Stimulated activated CD8-positive, alpha-beta memory T cell treated with anti-CD3 and anti-CD28 coated beads, Interleukin-7, amount 100 ng/mL, for 1 hour (primary cell): Measurements from ENCODE around the gene FBXW8.

Source experiments
- DNase-seq, 2 donors: peaks; one replicate each; pipeline ENCODE4 v3.0.0-alpha.2; 2020; ENCODE audit warnings: low read depth in 2 of 2

Gene FBXW8, protein sequence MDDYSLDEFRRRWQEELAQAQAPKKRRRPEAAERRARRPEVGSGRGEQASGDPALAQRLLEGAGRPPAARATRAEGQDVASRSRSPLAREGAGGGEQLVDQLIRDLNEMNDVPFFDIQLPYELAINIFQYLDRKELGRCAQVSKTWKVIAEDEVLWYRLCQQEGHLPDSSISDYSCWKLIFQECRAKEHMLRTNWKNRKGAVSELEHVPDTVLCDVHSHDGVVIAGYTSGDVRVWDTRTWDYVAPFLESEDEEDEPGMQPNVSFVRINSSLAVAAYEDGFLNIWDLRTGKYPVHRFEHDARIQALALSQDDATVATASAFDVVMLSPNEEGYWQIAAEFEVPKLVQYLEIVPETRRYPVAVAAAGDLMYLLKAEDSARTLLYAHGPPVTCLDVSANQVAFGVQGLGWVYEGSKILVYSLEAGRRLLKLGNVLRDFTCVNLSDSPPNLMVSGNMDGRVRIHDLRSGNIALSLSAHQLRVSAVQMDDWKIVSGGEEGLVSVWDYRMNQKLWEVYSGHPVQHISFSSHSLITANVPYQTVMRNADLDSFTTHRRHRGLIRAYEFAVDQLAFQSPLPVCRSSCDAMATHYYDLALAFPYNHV

DNA sequence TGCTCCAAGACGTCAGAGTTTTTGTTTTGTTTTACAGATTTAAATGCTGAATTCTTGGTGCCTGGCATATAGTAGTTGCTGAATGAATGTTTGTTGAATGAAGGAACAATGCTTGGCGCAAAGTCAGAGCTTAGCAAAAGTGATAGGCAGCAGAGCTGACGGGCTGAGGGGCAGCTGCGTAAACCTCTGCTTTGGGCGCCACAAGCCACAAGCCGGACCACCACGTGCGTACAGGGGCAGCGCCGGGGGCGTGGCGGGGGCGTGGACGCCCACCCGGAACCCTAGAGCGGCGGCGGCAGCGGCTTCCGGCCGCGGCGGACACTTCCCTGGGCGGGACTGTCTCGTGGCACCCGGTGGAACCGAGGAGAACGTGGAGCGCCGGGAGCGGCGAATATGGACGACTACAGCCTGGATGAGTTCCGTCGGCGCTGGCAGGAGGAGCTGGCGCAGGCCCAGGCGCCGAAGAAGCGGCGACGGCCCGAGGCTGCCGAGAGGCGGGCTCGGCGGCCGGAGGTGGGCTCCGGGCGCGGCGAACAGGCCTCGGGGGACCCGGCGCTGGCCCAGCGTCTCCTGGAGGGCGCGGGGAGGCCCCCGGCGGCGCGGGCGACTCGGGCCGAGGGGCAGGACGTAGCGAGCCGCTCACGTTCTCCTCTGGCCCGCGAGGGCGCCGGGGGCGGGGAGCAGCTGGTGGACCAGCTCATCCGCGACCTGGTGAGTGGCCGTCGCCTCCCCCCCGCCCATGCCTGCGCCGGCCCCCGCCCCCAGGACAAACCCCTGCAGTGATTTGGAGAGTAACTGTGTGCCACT is at the start of gene FBXW8:
Gene FBXW8 (plus strand): TSS at position 306 of the 807 bp plus-strand sequence. CDS start 88 bp downstream, at position 394.
- DNase-seq: peak; percentile 32 to 41

DNA sequence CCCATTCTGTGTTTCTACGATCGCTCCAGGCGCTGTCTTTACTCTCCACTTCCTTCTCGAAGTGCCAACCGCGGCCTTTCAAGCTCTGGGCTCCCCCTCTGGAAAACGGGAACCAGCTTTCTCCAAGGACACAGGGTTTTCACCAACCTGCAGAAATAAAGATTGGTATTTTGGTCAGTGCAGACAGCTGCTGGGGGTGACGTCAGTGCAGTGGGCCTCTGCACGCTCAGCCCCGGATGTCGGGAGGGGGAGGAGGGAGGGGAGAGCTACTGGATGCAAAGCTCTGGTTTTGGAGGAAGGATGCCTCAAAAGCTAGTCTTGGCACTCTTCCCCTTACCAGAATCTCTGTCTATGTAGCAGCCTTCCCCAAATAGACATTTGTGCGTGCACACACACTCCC is 49.4 kb upstream of the FBXW8 start:
- DNase-seq: no peak

DNA sequence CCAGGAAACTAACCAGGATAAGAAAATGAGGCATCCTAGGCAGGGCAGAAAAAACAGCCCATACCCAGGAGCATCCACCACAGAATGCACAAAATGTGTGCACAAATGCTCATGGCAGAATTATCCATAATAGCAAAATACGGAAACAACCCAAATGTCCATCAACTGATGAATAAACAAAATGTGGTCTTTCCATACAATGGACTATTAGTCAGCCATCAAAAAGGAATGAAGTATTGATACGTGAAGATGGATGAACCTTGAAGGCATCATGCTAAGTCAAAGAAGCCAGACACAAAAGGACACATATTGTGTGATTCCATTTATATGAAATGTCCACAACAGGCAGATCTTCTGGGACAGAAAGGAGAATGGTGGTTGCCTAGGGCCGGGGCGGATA is 48.6 kb upstream of the FBXW8 start:
- DNase-seq: no peak

DNA sequence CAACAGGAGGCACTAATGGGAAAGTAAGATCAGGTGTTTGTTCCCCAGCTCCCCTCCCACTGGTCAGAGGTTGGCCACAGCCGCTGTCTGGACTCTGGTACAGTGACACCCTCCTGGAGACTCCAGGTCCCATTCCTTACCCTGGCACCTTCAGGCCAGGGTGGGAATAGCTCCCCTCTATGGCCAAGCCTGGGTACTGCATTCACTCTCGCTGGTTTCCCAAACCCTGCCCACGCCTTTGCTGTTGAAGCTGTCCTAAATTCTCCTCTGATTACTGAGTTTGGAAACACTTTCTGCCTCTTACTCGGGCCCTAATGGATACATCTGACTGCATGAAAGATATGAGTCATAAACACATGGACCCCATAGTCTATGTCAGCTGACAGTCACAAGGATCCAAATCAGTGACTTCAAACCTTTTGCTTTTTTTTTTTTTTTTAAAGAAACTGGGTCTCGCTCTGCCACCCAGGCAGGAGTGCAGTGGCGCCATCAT is 47.4 kb upstream of the FBXW8 start:
- DNase-seq: no peak

DNA sequence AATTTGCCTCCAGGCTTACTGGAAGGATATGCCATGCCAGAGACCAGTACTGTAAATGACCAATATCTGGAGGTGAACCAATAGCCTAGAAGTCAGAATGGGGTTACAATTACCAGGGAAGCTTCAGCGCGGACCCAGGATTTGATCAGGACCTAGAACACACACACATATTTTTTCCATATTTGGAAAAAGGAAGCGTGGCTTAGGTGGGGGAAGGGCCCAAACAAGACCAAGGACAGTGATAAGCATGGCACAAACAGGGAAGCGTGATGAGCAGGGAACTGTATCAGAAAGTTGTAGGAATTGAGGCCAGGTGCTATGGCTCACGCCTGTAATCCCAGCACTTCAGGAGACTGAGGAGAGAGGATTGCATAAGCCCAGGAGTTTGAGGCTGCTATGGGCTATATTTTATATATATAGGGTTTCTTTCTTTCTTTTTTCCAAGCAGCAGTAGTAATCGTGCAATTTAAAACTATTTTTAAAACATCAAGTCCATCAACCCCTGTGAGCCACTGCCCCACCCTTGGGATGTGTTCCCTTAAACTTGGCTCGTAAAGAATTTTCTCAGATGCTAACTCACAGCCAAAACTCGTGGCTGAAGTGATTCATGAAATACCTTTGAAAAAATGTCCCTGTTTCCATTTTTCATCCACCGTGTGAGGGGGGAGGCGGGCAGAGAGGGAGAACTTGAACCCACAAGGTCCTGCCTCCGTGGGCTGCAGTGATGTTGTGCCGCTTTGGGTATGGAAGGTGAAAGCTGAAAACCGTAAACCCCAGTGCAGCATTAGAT is 46.2 kb upstream of the FBXW8 start:
- no peak for DNase-seq

DNA sequence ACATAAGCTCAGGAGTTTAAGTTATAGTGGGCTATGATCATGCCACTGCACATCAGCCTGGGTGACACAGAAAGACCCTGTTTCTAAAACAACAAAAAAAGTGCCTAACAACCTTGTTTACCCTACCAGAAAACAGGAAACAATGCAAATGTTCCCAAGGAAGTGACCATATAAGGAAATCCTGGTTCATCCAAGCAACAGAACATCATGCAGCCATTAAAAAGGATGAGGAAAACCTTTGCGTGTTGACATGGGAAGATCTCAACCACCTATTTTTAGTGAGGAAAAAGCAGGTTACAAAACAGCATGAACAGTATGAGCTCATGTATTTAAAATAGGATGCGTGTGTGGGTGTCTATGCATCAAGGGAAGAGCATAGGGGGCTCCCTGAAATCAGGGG is 43.2 kb upstream of the FBXW8 start:
- DNase-seq: no peak

DNA sequence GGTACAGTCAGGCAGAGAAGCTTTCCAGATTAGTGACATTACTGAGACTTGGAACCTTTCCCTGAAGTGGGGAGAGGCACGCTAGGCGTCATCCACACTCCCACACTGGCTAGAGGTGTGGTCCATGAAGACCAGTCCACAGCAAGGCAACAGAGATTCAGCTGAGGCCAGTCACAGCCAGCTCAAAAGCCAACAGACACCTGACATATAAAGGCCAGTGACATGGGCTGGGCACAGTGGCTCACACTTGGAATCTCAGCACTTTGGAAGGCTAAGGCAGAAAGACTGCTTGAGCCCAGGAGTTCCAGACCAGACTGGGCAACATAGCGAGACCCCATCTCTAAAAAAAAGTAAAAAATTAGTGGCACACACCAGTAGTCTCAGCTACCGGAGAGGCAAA is 40.4 kb upstream of the FBXW8 start:
- DNase-seq: no peak

DNA sequence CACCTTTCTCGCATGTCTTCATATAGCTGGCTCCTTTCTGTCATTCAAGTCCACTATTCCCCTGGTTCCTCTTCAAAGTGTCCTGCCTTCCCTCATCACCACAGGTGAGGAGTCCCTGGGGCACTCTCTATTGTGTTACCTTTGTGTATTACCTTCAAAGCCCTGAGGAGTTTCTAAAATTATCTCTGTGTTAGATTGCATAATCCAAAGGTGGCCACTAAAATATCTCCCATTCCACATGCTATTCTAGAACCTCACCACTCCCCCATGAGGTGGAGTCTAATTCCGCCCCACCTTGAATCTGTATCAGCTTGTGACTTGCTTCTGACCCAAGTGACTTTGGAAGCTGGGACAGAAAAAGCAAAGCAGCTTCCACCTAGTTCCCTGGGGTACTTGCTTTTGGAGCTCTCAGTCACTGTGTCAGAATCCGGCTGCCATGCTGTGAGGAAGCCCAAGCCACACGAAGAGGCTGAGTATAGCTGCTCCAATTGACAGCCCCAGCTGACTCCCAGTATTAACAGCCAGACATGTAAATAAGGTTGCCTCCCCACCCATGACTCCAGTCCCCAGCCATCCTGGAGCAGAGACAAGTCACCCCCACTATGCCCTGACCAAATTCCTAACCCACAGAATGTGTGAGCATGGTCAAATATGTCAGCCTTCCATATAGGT is 36.3 kb upstream of the FBXW8 start:
- DNase-seq: no peak

DNA sequence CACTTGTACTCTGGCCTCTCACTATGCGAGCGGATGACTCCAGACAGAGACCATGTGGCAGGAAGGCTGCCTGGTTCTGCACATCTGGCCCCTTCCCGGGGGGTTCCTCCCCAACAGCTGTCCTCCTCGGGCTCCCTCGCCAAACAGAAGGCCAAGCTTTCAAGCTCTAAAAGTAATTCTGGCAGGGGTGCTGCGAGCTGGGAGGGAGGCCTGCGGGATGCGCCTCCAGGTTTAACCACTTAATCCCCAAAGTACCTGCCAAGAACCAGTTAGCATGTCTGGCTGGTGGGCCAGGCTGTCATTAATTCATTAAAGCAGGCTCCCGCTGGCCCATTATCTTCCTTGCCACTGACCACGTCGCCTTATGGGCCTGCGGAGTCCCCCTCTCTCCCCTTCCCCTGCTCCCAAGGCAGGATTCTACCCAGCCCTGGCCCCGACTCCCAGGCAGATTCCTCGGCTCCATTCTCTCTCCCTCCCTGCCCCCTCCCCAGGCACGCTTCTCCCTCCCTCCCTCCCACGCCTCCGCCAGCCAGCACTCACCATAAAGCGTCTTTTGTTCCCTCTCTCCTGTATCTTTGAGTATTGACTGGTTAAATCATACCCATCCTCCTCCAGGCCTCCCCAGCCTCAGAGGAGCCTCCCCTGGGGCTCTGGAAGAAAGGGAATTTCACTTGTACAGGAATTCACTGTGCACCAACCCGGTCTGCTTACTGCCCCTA is 34.4 kb upstream of the FBXW8 start:
- no peak for DNase-seq

DNA sequence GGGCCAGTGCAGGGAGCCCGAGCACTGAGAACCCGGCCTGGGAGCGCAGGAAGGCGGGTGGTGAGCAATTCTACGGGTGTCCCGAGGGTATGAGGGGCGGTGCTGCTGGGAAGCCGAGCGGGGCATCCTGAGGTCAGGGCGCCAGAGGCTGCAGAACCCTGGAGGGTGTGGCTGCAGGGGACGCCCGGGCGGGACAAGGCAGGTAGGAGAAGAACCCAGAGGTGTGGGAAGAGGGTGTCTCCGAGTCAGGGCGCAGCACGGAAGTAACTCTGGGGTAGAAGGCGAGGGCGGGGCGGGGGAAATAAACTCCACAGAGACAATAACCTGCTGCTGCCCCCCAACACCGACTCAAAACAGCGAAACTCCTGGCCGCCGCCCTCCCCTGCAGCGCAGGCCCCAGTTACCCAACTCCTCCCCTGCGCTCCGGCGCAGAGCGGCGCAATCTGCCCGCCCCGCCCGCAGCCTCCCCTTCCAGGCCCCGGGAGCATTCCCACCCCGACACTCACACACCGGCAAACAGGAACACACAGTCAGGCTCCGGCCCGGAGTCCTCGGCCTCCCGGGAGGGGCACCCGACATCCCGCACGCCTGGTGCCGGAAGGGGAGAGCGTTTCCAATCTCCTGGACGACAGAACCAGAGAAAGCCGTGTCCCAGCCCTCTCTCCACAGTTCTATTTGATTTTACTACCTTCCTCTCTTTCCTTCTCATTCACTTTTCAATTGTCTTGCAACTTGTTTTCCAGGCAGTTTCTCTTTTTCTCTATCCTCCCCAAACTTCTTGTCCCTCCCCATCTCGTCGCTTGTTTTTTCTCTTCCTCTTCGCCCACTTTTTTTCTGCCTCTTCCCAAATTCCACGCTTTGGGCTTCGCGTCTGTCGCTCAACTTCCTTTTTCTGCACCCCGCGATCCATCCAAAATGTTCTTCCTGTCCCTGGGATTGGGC is 31.9 kb upstream of the FBXW8 start:
- no peak for DNase-seq

DNA sequence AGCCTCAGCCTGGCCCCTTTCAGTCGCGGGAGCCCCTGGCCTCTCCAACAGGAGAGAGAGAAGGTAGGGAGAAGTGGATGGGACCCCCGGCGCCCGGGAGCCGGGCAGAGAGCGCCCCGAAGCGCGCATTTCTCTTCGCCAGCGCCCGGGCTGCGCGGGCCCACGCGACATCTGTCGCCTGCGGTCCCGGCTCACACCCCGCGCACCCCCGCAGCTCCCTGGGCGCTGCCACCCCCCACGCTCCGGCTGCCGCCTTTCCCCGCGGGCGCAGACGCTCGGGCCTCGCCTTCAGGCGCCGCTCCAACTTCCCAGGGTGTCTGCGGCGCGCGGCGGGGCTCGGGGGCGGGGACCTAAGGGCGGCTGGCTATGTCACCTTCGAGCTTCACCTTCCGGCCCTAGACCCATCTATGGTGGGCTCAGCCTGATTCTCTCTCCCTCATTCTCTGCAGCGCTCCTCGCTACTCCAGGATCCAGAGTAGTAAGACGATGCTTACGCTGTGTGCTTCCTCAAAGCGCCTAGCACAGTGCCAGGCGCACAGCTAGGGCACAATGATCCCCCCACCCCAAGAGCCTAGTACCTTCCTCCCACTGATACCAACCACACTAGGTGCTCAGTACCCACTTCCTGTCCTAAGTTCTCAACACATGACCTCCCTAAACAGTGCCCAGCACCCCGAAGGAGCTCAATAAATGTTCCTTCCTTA is 31.1 kb upstream of the FBXW8 start:
- no peak for DNase-seq

DNA sequence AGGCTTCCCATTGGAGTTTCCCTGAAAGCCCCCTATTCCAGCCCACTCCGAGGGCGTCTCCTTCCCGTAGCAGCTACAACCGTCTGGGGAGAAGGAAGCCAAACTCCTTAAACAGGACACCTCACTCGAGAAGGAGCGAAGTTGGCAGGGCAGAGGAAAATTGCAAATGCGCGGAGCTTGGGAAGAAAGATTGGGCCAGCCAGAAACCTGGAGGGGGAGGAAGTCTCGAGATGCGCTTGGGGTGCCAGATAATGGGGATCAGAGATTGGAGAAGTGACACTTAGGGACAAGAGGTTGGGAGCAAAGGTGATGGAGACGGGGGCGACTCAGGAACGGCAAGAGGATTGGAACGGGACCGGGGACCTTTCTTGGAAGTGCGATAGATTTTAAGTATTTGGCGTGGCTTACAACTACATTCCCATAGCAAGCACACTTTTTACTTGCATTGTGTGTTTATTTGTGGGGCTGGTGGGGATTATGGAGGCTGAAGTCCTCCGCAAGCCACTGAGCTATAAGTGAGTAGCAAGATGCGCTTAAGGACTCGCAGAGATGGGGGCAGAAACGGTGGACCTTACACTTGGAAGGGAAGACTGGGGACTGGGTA is 30.4 kb upstream of the FBXW8 start:
- no peak for DNase-seq

DNA sequence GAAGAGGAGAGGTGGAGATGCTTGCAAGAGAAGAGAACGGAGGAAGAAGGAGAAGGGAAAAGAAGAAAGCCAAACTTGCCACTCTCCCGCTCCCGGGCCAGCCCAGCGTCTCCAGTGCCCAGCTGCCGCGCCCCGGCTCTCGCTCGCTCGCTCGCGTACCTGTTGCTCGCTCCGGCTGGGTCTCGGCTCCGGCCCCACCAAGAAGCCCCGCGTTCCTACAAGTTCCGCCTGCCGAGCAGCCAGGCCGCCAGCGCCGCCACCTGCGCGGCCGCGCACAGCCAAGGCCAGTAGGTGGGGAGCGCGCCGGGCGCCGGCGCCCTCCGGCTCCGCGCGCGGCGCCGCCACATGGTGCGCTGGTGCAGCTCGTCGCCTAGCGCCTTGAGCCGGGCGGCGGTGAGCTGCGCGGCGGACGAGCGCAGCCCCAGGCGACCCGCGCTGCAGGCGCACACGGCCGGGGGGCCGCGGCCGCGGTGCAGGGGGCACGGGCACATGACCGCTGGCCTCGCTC is 29.9 kb upstream of the FBXW8 start:
- DNase-seq: no peak

DNA sequence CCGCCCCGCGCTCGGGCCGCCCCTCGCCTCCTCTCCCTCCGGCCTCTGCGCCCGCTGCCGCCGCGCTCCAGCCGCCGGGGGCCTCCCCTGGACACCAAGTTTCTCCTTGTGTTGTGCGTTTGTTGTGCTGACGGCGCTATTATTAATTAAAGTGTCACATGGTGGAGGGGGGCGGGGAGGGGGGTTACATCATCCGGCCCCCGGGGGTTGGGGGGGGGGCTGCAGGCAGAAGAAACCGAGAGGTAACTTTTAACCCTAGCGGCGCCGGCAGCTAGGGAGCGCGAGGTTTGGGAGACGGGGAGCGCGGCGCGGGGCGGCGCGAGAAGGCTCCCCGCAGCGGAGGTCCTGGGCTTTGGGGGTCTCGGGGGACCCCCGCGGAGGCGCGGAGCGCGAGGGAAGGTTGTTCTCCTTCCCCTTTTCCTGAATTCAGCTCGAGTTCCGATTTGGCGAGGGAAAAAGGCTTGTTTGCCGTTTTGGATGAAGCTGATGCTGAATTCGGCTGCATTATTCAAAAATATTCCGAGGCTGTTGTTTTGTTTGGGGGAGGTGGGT is 29.3 kb upstream of the FBXW8 start, which contains the start of gene HRK:
Gene HRK (minus strand): TSS at position 117 of the 552 bp plus-strand sequence. CDS start 134 bp downstream, outside the sequence.
- no peak for DNase-seq

DNA sequence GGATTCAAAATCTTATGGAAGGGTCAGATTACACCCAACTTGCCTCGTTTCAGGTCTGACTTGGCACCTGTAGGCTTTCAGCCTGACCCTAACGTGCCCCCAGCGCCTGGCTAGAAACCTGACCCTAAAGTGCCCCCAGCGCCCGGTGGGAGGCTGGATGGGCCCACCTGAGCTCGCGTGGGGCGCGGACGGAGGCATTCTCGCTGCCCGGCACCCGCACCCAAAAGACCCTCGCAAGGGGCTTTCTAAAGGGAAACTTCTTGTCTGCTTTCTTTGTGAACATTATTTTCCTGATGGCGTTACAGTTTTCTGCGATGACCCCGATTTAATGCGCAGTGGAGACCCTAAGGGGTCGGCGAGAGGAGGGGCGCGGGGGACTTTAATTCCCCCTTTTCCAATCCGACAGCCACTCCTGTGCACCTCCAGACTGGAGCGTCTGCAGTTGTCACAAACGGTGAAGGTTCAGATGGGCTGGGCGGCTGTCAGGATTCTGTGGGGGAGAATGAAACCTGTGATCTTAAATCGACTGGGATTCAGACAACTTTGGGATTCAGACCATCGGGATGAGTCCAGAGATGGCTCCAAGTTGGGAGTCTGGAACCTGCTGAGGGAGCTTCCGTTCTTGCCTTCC is 28.8 kb upstream of the FBXW8 start:
- DNase-seq: no peak

DNA sequence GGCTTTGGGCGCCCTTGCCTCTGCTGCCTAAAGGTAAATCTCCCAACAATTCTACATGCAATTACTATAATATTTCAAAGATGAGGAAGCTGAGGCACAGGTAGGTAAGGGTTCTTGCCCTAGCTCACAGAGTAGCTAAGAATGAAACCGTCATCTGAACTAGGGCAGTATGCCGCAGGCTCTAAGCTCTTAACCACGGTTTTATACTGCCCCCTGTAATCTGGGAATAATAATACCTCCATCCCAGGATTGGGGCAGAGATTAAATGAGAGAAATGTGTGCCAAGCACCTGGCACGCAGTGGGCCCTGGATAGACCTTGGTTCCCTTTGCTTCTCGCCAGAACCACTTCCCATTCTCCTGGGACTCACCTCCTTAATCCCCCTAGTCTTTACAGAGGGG is 28.0 kb upstream of the FBXW8 start:
- DNase-seq: no peak

DNA sequence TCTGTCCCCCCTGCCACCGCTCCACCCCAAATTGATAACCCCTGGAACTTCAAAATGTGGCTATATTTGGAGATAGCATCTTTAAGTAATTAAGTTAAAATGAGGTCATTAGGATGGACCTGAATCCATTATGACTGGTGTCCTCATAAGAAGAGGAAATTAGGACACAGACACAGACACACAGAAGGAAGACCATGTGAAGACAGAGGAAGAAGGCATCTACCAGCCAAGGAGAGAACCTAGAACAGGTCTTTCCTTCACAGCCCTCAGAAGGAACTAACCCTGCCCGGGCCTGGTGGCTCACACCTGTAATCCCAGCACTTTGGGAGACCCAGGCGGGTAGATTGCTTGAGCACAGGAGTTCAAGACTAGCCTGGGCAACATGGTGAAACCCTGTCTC is 25.9 kb upstream of the FBXW8 start:
- DNase-seq: no peak
